WI38 (cell line): Measurements from ENCODE around the gene GORAB.

ENCODE experiments used
- H3K4me3 ChIP-seq: 2 replicates; pipeline ENCODE4 v1.5.1; 2011; ENCODE audit warnings: low read depth, mild to moderate bottlenecking, control low read depth, low read length
- TF ChIP-seq, protein P1 (sequence below): IDR thresholded peaks from 2 replicates; pipeline ENCODE4 v1.5.1; 2012; ENCODE audit warnings: low read depth, mild to moderate bottlenecking, control low read depth, low read length

Gene GORAB

DNA sequence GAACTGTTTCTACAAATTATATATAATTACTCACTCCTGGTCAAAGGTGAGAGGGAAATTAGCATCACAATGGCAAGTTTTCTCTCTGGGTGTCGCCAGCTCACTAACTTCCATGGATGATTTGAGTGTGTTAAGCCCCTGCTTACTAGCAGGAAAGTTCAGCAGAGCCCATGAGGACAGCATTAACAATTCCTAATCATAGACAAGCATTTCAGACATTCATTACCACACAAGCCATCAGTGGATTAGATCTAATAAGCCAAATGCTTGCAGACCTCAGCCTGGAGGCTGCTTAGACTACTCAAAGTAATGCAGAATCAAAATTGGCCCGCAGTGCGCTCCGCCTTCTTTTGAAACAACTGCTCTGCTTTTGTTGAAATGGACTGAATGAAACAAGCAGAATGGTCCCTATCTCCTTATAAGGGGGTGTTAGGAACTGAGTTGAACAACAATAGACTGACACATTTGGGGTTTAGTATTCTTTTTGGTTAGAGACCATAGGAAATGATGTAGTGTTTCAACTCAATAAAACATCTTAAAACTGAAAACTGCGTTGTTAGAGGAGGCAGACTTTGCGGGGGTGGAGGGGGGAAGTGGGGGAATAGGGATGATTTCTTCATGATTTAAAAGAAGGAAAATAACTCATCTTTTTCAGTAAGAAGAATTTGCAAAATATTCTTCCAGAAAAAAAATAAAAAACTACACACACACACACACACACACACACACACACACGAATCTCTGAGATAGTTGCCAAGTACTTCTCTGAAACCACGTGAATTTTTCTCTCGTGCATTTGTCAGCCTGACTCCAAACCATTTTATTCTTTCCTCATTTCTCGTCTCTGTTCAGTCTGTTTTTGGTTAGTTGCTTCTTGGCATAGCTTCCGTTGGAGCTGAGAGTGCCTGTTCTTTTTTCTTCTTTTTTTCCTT lies 54.6 kb downstream of the GORAB start:
- H3K4me3 ChIP-seq, result no peak overlapping the region
- TF ChIP-seq, protein P1, sequence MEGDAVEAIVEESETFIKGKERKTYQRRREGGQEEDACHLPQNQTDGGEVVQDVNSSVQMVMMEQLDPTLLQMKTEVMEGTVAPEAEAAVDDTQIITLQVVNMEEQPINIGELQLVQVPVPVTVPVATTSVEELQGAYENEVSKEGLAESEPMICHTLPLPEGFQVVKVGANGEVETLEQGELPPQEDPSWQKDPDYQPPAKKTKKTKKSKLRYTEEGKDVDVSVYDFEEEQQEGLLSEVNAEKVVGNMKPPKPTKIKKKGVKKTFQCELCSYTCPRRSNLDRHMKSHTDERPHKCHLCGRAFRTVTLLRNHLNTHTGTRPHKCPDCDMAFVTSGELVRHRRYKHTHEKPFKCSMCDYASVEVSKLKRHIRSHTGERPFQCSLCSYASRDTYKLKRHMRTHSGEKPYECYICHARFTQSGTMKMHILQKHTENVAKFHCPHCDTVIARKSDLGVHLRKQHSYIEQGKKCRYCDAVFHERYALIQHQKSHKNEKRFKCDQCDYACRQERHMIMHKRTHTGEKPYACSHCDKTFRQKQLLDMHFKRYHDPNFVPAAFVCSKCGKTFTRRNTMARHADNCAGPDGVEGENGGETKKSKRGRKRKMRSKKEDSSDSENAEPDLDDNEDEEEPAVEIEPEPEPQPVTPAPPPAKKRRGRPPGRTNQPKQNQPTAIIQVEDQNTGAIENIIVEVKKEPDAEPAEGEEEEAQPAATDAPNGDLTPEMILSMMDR, result no peak

DNA sequence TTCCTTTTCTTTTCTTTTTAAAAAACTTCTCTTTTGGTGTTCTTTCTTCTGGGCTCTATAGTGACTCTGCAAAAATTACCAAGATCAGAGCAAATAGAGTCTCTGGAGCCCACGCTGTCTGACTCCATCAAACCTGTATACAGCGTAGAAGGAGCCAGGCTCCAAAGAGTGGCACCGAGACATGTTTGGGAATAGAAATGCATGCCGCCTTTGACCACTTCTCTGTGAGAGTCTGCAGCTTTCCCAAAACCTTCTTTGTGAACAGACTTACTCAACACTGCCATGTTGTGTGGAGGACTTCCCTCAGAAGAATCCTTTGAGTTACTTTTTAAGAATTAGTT lies 55.3 kb downstream of the GORAB start:
- TF ChIP-seq, protein P1, result no peak
- no peak overlapping the region for H3K4me3 ChIP-seq

DNA sequence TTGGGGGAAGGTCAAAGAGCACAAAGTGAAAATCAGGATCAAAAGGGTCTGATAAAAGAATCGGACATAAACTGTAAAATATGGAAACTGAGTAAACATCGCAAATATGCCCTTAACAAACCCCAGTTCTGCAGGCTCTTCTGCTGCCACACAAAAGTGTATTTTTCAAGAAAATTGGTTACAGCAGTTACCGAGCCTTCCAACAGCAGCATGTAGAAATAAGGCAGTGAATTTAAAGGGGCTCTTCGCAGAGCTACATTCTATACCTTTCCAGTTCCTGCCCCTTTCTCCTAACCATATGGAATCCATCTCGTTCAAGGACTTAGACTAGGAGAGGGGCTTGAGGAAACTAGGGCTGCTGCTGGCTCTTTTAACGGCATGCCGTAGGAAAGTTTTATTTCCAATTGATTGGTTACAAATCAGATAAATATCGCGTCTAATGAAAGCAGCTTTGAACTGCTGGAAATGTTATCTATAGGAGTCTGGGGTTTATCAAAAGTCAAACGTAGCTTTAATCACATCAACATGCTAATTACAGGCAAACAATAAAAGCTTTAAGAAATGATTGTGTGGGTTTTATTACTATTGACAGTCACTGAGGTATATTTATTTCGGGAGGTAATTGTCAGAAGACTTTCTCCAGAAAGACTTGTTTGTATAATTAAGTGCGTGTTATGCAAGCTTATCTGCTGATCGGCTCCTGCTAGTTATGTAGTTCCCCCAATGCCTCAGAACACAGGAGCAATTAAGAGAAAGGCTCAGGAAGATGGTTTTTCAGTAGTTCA lies 59.1 kb downstream of the GORAB start:
- H3K4me3 ChIP-seq, result no peak overlapping the region
- TF ChIP-seq, protein P1, result no peak

DNA sequence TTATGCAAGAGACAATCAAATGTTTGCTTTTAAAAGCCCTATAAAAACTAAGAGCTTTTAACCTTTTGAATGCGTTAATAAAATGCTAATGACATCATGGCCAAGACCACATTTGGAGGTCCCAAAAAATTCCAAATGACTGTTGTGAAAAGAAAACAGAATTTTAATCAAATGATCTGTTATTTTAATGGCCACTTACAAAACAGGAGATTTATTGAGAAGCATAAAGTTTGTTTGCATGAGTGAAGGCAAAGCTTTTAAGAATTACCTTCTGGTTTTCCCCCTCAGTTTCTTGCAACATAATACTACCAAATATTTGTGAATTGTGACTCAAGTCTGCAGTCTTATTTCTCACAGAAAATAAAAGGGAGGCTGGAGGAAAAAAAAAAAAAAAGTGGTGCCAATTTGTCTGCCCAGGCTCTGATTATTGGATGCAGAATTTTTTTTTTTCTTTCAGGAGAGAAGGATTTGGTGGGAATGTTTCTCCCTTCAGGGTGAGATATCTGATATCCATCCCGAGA lies 60.7 kb downstream of the GORAB start:
- H3K4me3 ChIP-seq, result no peak overlapping the region
- TF ChIP-seq, protein P1, result no peak

DNA sequence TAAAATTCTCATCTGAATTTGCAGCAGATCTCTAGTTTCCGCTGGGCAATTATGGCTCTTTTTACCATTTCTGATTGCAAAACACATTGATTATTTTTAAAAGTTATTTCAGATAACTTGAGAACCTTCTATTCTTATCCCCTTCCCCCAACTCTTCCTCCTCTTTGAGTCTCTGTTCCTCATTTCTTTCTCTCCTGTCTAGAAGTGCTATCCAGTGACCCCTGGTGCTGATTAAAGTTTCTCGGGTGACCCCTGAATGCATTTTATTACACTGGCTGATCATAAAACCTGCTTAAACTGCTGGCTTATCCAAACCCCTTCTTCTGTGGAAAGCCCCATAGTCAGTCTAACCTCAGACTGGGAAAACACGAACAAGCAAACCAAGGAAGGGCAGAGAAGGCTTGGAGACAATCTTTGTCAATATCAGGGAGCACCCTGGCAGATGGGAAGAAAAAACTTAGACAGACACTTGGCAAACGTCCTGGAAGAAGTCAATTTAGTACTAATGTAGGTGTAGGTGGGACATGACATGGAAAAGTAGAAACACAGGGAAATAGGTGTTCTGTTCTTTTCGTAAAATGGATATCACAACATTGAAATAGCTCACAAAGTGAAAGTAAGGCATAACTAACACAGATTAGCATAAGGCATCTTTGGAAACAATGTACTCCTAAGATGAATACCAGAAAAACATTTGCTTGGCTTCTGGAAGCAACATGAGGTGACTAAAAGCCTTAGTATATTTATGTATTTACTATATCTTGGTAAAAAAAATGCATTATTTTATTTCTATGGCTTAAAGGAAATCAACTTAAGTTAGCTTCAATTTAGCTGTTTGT lies 61.4 kb downstream of the GORAB start:
- TF ChIP-seq, protein P1, result no peak
- H3K4me3 ChIP-seq, result no peak overlapping the region

DNA sequence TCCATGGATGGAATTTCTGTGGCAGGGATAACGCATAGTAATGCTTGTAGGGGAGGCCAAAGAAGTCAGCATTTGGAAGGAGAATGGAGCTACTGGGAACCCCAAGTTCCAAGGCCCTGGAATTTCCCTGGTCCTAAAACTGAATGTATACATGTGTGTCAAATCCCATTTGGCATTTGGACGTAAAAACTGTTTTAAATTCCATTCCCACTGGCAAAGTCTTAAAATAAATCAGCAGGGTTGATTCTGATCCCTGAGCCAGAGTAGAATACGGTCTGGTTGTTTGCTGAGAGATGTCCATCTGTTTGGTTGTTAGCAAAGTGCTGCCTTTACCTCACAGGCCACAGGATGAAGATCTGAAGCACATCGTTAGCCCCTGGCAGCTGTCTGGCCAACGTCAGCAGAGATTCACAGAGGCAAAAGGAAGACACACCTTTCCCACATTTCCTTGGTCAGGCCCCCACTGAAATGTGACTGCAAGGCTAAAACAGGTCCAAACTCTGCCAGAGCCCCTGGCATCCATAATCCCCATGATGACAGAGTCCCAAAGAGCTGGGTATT lies 62.2 kb downstream of the GORAB start:
- H3K4me3 ChIP-seq, result no peak overlapping the region
- TF ChIP-seq, protein P1, result no peak
